ENCODE data around the gene NDOR1.
A peak's percentile ranks its signal among the peaks of the same experiment; 100 is the strongest.

The NDOR1 gene

DNA sequence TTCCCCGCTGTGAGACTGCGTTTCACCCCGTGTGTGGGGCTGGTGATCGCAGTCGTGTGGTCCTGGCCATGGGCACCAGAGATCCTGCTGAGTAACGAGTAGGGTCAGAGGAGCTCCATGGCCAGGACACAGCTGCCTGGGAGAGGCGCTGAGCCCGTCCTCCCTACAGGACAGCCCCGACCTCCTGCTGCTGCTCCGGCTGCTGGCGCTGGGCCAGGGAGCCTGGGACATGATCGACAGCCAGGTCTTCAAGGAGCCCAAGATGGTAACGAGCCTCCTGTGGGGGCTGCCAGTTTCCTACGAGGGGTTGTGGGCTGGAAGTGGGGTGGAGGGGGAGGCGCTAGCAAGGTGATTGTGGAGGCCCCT is 60.6 kb downstream of the NDOR1 start:
- no peaks in the 10 kb centered on the region for H3K9me2 ChIP-seq (replicated peaks; ENCODE audit: control insufficient read depth, low read length)
- no peak overlapping the region for H3K27ac ChIP-seq (ENCODE audit: low read depth, low read length)
- peaks cover 68% of the 10 kb centered on the region for H3K36me3 ChIP-seq (ENCODE audit: control insufficient read depth, low read length)
- H3K27me3 ChIP-seq (ENCODE audit: control insufficient read depth, low read length) = no peaks in the 10 kb centered on the region
- H3K4me1 ChIP-seq (ENCODE audit: control insufficient read depth, low read length) = peaks cover 54% of the 10 kb centered on the region
- TF ChIP-seq, protein P1, sequence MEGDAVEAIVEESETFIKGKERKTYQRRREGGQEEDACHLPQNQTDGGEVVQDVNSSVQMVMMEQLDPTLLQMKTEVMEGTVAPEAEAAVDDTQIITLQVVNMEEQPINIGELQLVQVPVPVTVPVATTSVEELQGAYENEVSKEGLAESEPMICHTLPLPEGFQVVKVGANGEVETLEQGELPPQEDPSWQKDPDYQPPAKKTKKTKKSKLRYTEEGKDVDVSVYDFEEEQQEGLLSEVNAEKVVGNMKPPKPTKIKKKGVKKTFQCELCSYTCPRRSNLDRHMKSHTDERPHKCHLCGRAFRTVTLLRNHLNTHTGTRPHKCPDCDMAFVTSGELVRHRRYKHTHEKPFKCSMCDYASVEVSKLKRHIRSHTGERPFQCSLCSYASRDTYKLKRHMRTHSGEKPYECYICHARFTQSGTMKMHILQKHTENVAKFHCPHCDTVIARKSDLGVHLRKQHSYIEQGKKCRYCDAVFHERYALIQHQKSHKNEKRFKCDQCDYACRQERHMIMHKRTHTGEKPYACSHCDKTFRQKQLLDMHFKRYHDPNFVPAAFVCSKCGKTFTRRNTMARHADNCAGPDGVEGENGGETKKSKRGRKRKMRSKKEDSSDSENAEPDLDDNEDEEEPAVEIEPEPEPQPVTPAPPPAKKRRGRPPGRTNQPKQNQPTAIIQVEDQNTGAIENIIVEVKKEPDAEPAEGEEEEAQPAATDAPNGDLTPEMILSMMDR (IDR thresholded peaks at IDR 0.05; ENCODE audit: low read depth, low read length, poor library complexity, severe bottlenecking) = no peak
- no peak for TF ChIP-seq EZH2phosphoT487 (IDR thresholded peaks at IDR 0.05; ENCODE audit: borderline replicate concordance, low read length)
- H3K4me2 ChIP-seq (ENCODE audit: low read length) = peak overlapping the region; percentile 98
- H3K9me3 ChIP-seq (ENCODE audit: control insufficient read depth, insufficient read depth, low read length) = no peaks in the 10 kb centered on the region
- no peak overlapping the region for H3K4me3 ChIP-seq (ENCODE audit: low read length)
- H3F3A ChIP-seq (ENCODE audit: control insufficient read depth, insufficient read depth) = peaks cover 25% of the 10 kb centered on the region
- no peaks in the 10 kb centered on the region for H4K20me1 ChIP-seq (ENCODE audit: control insufficient read depth, insufficient read depth, low read depth, low read length)
- peaks cover 43% of the 10 kb centered on the region for H3K79me2 ChIP-seq (ENCODE audit: control insufficient read depth, low read length)
